Ascending aorta (tissue), 2 donors: ENCODE results near the gene TMEM35B. TPM values are rescaled to one million over a fixed set of nuclear protein-coding genes. Genes with fewer than 3 reads are reported as not detected.
A peak's percentile ranks its signal among the peaks of the same experiment; 100 is the strongest.

Experiments
- DNase-seq, 2 donors: peaks; one replicate each; pipeline ENCODE4 v3.0.0-alpha.2; 2019; ENCODE audit warnings: low spot score in 2 of 2
- H3K27ac ChIP-seq, 2 donors: fragments of 200-600 bp; sonication (generic); one replicate each; pipeline ENCODE4 v1.5.1; 2016 to 2017; ENCODE audit warnings: mild to moderate bottlenecking in 1 of 2
- H3K27me3 ChIP-seq: fragments of 200-600 bp; sonication (generic); one replicate; pipeline ENCODE4 v1.5.1; 2017
- H3K36me3 ChIP-seq, 2 donors: fragments of 200-600 bp; sonication (generic); one replicate each; pipeline ENCODE4 v1.5.1; 2016
- H3K4me1 ChIP-seq, 2 donors: fragments of 200-600 bp; sonication (generic); one replicate each; pipeline ENCODE4 v1.5.1; 2016 to 2017; ENCODE audit warnings: mild to moderate bottlenecking in 1 of 2
- H3K4me3 ChIP-seq, 2 donors: fragments of 200-600 bp; sonication (generic); one replicate each; pipeline ENCODE4 v1.5.1; 2016 to 2017; ENCODE audit warnings: mild to moderate bottlenecking in 1 of 2
- H3K9me3 ChIP-seq, 2 donors: fragments of 200-600 bp; sonication (generic); one replicate each; pipeline ENCODE4 v1.5.1; 2016
- CTCF ChIP-seq, 3 experiments: fragments of 200-600 bp in 2 of 3; fragments of 450-650 bp in 1 of 3; sonication (generic) in 2 of 3; IDR thresholded peaks; one replicate each; pipeline ENCODE4 v1.5.1; 2016 to 2019; ENCODE audit warnings: antibody characterized with exemption in 3 of 3, mild to moderate bottlenecking in 1 of 3, moderate library complexity in 1 of 3
- intact Hi-C: fragments of 100-400 bp; cut with DNase I; formaldehyde crosslinking; loops from one replicate; pipeline ENCODE4 v1.15.1; 2023
- total RNA-seq: library from RNA; depleted of rRNA; stranded (reverse); fragments of >200 nt; gene quantifications from one replicate; pipeline ENCODE4 v1.1.0, GENCODE V29; 2016

The TMEM35B gene
- total RNA-seq = 16.1 TPM

GRCh38 chr1:34984793-34985608 is at the start of gene TMEM35B:
TMEM35B (minus strand) TSS chr1:34985347; CDS start chr1:34985305, 42 bp downstream.
- peaks cover 0 to 10% of the 10 kb centered on the region in 2 donors for H3K36me3 ChIP-seq
- peak in 1 of 3 experiments; percentile 5 for TF ChIP-seq CTCF (IDR thresholded peaks at IDR 0.05)
- peak within 1 kb of the TSS; percentile 95 to 96 for H3K27ac ChIP-seq
- H3K9me3 ChIP-seq = no peaks in the 10 kb centered on the region
- H3K27me3 ChIP-seq = no peaks in the 10 kb centered on the region
- H3K4me1 ChIP-seq = peaks cover 8 to 15% of the 10 kb centered on the region in 2 donors
- peak within 1 kb of the TSS; percentile 70 to 92 for H3K4me3 ChIP-seq
- intact Hi-C loops = loop anchor here (1.0 to 5.0 kb wide), 3 partner anchors 47 to 133 kb away; partner anchors contain the start of genes ZMYM1 and ZMYM6
- peak in 1 of 2 donors; percentile 81 for DNase-seq

- Histone ChIP-seq H3K4me1 (peaks cover 0 to 16% of the 10 kb centered on the region in 2 donors), H3K4me3 (no peak overlapping the region), H3K27ac (no peak overlapping the region), H3K9me3 (peaks cover 0 to 6% of the 10 kb centered on the region in 2 donors), H3K27me3 (no peaks in the 10 kb centered on the region), H3K36me3 (no peaks in the 10 kb centered on the region)
- no peak for DNase-seq
- intact Hi-C loops = loop anchor here (5.0 kb wide), 2 partner anchors 51 to 234 kb away; partner anchors contain the start of gene ZMYM4
- TF ChIP-seq CTCF (IDR thresholded peaks at IDR 0.05) = no peak
Observed at GRCh38 chr1:35033346-35033745, 48.2 kb upstream of the TMEM35B start.

- intact Hi-C loops = loop anchor here (5.0 kb wide), 2 partner anchors 50 to 235 kb away; partner anchors contain the start of gene ZMYM4
- no peak for DNase-seq
- no peaks in the 10 kb centered on the region for H3K27me3 ChIP-seq
- peaks cover 0 to 6% of the 10 kb centered on the region in 2 donors for H3K9me3 ChIP-seq
- peak overlapping the region in 1 of 2 donors; percentile 84 for H3K4me3 ChIP-seq
- peaks cover 0 to 16% of the 10 kb centered on the region in 2 donors for H3K4me1 ChIP-seq
- TF ChIP-seq CTCF (IDR thresholded peaks at IDR 0.05) = no peak
- peak overlapping the region in 1 of 2 donors; percentile 94 for H3K27ac ChIP-seq
- peaks cover 0 to 2% of the 10 kb centered on the region in 2 donors for H3K36me3 ChIP-seq
Observed at GRCh38 chr1:35032384-35032739, 47.2 kb upstream of the TMEM35B start.

- TF ChIP-seq CTCF (IDR thresholded peaks at IDR 0.05) = no peak
Observed at GRCh38 chr1:35030756-35031446, 45.8 kb upstream of the TMEM35B start.

GRCh38 chr1:35030338-35030737 is 45.2 kb upstream of the TMEM35B start:
- peak overlapping the region; percentile 91 to 94 for H3K27ac ChIP-seq
- intact Hi-C loops = loop anchor here (2.0 to 5.0 kb wide), 5 partner anchors 48 to 237 kb away; partner anchors contain the start of genes SFPQ, SMIM12, ZMYM1 and ZMYM4

More at GRCh38 chr1:35030756-35031446, 45.8 kb upstream of the TMEM35B start:
- H3K36me3 ChIP-seq = peaks cover 0 to 8% of the 10 kb centered on the region in 2 donors
- peaks cover 0 to 6% of the 10 kb centered on the region in 2 donors for H3K9me3 ChIP-seq
- H3K4me1 ChIP-seq = peaks cover 0 to 16% of the 10 kb centered on the region in 2 donors
- peak in 1 of 2 donors; percentile 65 for DNase-seq
- H3K27me3 ChIP-seq = no peaks in the 10 kb centered on the region
- H3K4me3 ChIP-seq = peak overlapping the region; percentile 65 to 84
- peak overlapping the region; percentile 91 to 94 for H3K27ac ChIP-seq
- intact Hi-C loops = loop anchor here (2.0 to 5.0 kb wide), 5 partner anchors 48 to 236 kb away; partner anchors contain the start of genes SFPQ, SMIM12, ZMYM1 and ZMYM4

More at GRCh38 chr1:35030338-35030737, 45.2 kb upstream of the TMEM35B start:
- Histone ChIP-seq H3K9me3 (peaks cover 0 to 6% of the 10 kb centered on the region in 2 donors), H3K4me3 (peak overlapping the region; percentile 65 to 84), H3K4me1 (peaks cover 0 to 16% of the 10 kb centered on the region in 2 donors), H3K36me3 (peaks cover 0 to 8% of the 10 kb centered on the region in 2 donors), H3K27me3 (no peaks in the 10 kb centered on the region)
- no peak for TF ChIP-seq CTCF (IDR thresholded peaks at IDR 0.05)
- DNase-seq = no peak
